DMS79 treated with DMSO at 0.1 percent for 48 hours (cell line): ENCODE measurements around the gene HDAC3.

Experiments
- DNase-seq: peaks from one replicate; lab custom pipeline; 2025; lab: John Stamatoyannopoulos, UW

Gene HDAC3

DNA sequence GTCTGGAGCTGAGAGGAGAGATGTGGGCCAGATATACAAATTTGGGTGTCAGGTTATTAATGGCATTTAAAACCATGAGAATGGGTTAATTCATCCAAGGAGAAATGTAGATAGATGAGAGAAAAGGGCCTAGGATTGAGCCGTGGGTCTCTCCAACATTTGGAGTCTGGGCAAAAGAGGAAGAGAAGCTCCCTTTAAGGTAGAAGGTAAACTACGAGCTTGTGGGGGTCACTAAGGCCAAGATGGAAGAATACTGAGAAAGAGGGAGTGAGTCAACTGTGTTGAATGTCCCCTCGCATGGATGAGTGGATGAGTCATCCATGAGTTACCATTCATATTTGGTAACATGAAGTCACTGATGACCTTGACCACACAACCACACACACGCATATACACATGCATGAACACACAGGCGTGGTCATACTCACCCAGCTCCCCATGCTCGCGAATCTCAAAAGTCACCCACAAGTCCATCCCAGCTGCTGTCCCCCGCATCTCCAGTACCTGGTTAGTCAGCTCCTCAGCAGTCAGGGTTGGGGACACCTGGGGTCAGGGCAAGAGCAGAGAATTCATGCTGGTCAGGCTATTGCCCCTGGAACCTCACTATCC, 21.4 kb upstream of the HDAC3 start:
- no peak for DNase-seq

DNA sequence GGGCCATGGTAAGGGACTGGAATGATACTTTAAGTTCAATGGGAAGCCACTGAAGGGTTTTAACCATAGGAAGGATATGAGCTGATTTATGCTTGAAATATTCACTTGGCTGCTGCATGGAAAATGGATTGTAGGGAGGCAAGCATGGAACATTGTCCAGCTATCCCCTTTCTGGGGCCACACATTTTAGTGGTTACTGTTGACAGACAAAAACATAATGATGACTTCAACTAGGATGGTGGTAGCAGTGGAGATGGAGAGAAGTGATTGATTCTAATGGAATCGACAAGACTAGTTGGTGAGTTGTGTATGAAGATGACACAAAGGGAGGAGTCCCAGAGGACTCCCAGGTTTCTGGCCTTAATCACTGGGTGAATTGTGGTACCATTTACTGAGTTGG, 20.8 kb upstream of the HDAC3 start:
- no peak for DNase-seq

DNA sequence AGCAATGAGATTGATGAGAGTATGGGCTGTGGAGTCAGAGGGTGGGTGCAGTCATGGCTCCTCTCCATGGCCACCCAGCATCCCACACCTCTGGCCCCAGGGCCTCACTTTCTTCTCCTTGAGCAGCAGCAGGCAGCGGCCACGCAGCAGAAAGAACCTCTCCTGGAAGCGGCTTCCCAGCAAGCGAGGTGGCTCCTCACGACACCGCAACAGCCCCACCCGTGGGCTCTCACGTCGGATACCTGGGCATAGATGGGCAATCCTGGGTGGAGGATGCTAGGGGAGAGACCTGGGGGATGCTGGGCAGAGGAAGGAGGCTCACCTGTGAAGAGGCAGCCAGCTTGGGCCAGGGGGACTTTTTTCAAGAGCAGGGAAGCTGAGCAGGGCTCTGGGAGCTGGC, 19.7 kb upstream of the HDAC3 start:
- no peak for DNase-seq

DNA sequence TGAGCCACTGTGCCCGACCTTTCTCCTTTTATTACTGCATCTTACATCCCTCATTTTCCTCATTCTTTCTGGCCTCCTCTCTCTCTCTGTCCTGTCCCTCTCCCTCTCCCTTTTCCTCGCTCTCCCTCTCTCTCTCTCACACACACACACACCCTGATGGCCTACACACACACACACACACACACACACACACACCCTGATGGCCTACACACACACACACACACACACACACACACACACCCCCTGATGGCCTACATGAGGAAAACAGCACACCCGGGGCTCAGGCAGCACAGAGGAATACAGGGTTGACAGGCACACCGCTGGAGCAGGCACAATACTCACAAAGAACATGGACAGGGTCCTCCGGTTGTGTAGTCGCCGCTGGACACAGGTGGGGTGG, 18.4 kb upstream of the HDAC3 start:
- DNase-seq = no peak

DNA sequence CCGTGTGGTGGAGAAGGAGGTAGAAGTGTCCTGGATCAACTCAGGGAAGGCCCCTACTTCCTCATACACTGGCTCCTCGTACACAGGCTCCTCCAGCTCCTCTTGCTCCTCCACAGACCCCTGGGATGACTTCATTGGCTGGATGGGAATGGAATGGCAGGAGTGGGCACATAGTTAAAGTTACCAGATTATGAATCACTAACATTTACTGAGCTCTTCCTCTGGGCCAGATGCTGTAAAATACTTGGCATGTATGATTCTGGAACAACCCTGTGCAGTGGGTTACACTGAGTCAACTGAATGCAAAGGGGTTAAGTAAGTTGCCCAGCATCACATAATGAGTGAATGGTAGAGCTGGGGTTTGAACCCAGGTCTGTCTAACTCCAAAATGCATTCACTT, 17.6 kb upstream of the HDAC3 start:
- no peak for DNase-seq

DNA sequence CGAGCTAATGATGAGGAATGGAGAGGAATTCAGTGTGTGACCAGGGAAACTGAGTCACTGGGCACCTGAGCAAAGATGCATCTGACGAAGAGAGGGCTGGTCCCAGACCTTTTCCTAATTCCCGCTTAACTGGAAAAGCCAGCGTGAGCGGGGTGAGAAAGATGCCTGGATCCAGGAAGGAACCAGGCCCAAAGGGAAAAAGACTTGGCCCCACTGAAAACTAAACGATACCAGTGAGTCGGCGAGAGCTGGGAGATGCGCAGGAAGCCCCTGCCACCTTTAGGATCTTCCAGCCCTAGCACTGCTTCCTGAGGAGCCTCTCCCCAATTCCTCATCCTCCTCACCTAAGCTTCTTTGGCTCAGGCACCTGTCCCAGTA, 15.1 kb upstream of the HDAC3 start:
- no peak for DNase-seq

DNA sequence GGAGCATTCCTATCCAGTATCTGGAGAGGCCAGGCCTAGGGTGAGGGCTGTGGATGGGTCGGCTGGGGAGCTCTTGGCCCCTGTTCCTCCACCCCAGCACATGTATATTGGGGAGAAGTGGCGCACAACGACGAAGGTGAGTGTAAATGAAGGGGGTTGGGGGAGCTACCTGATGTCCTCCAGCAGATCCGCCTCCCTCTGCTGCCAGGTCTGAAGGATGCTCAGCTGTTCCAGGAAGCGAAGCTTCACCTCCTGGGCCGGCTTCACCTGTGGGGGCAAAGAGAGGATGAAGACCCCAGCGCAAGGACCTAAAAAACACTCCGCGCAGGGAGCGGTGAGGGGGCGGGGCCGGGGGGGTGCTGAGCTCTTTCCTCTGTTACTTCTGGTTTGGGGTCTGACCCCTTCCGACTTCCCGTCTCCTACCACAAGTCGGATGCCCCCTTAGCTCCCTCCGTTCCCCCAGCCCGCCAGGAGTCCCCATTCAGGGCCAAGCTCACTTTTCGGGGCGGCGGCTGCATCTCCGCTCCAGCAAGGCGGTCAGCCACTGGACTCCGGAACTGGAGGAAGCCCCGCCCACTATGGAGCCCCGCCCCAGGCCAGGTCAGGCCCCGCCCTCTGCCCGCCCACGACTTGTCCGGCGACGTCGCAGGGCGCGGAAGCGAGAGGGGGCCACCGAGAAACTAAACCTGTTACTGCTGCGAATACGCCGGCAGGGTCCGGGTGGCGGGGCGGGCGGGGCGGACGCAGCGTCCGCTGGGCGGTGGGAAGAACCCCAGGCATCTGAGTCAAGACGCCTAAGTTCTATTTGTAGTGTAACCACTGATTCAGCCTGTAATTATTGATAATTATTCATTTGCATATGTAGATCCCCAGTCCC, 14.4 kb upstream of the HDAC3 start, which contains the start of gene FCHSD1:
Gene FCHSD1 (minus strand): TSS at position 568 of the 877 bp plus-strand sequence. CDS start 50 bp downstream, at position 518.
- peak; percentile 55 for DNase-seq

DNA sequence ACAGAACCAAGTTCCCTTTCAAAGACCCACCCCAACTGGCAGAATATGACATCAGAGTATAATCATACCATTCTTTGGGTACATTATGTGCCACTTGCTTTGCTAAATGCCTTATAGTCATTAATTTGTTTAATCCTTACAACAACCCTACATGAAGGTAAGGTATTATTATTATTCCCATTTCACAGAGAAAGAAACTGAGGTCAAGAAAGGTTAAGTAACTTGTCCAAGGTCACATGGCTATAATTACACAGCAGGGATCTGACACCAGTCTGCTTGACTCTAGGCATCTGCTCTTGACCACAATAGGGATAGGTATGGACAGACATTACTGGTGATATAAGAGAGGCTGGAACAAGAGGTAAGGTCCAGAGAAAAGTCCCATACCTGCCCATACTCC, 13.3 kb upstream of the HDAC3 start:
- DNase-seq = no peak

DNA sequence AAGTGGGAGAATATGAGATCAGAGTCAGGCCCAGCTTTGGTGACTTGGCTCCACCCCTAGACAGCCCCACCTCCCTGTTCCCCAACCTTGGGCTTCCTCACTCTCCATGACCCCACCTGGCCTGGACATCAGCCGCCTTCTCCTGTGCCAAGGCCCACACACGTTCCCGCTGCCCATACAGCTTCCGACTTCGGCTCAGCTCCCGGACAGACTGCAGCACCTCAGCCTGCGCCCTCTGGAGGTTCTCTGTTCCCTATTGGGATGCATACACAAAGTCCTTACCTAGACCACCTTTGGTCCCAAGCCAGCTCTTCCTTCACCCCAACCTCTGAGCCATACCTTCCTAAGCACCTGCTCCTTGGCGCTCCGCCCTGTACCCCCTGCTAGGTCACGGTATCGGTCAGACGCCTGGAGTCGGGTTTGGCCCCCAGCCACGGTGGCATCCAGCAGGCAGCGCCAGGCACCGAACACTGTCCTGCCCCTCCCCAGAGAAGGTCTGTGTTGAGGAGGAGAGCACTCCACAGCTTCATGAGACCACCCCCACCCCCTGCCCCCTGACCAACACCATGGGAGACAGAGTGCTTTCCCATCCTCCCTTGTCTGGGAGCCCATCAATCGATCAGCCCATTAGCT, 12.5 kb upstream of the HDAC3 start:
- DNase-seq = peak; percentile 2

DNA sequence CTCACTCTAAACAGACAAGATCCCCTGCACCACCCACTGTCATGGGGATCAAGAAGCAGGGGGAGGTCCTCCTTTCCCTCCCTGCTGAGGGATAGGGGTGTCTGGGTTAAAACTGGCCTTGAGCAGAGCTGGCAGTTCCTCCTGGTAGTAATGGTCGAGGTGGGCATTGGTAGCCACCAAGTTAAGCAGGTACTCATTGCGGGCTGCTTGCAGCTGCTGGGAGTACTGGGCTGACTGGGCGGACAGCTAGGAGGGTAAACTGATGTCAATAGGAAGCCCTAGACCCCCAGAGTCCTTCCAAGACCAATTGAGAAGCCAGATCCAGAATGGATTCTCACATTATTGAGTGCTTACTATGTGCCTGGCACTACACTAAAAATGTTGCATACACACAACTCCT, 11.2 kb upstream of the HDAC3 start:
- no peak for DNase-seq

DNA sequence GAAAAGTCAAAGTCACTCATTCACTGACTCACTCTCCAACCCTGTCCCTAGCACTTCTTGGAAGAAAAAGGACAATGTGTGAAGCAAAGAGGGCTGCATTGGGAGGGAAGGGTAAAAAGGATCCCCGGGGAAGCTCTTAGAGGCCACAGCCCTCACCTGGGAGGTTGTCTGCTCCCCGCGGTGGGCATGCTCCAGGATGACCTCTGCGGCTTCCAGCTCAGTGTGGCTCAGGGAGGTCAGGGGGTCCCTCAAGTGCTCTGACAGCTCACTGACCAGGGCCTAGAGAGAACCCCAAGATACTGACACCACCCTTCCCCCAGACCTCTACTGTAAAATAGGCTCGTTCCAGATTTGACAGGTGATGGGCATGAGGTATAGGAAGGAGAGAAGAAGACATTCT, 10.6 kb upstream of the HDAC3 start:
- no peak for DNase-seq

DNA sequence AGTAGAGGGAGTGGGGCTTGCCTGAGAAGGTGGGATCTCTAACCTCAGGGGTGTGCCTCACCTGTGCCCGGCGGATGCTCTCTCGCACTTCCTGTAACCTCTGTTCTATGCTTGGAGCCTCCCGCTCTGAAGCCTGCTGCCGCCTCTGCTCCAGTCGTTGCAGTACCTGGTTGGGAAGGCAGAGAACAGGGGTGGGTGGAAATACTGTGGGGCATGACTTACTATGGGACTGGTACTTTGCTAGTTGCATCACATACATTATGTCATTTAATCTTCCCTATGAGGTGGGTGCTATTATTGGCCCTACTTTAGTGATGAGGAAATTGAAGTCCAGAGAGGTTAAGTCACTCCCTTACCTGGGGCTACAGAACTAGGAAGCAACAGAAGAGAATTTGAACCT, 9.4 kb upstream of the HDAC3 start:
- DNase-seq = no peak

DNA sequence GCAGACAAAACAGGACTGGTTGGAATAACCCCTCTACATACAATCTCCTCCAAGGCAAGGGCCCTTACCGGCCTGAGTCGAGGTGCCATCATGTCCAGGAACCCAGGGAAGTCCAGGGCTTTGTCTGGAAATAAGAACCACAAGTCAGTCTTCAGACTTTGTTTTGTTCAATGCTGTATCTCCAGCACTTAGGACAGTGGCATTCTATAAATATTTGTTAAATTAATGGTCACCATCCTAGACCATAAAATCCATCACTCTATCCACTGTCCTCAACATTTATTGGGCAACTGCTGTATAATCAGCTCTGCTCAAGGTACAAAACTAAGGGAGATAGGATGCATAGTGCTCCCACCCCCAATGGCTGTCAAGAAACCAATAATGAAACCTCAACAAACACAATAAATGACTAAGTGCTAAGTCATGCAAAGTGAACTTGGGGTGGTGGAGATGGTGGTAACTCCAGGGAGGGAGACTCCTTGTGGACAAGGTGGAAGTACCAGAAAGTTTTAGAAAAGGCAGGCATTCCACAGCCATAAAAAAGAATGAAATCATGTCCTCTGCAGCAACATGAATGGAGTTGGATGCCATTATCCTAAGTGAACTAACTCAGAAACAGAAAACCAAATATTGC, 5.1 kb upstream of the HDAC3 start:
- no peak for DNase-seq

DNA sequence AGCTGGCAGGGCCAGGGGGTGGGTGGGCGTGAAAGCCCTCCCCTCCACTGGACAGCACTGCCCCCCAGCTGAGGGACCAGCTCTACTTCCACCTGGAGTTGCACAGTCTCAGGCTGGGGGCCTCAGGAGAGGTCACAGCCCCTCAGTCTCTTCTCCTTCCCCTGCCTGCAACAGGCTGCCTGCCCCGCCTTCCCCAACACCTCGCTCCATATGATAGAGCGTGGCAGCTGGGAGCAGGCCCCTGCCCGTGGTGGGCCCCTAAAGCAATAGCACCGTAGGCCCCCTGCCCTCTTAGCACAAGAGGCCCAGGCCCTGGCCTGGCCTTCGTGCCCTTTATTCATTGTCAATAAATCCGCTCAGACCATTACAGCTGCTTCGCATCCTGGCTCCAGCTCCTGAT, 4.0 kb upstream of the HDAC3 start:
- no peak for DNase-seq

DNA sequence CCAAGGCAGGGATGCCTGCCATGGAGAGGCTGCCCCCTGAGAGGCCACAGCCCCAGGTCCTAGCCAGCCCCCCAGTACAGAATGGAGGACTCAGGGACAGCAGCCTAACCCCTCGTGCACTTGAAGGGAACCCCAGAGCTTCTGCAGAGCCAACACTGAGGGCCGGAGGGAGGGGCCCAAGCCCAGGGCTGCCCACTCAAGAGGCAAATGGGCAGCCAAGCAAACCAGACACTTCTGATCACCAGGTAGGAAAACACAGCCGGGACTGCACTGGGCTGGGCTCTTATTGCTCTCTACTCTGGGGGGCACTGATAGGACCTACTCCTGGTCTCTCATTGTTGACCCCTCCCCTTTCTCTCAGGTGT, 3.4 kb upstream of the HDAC3 start:
- no peak for DNase-seq

DNA sequence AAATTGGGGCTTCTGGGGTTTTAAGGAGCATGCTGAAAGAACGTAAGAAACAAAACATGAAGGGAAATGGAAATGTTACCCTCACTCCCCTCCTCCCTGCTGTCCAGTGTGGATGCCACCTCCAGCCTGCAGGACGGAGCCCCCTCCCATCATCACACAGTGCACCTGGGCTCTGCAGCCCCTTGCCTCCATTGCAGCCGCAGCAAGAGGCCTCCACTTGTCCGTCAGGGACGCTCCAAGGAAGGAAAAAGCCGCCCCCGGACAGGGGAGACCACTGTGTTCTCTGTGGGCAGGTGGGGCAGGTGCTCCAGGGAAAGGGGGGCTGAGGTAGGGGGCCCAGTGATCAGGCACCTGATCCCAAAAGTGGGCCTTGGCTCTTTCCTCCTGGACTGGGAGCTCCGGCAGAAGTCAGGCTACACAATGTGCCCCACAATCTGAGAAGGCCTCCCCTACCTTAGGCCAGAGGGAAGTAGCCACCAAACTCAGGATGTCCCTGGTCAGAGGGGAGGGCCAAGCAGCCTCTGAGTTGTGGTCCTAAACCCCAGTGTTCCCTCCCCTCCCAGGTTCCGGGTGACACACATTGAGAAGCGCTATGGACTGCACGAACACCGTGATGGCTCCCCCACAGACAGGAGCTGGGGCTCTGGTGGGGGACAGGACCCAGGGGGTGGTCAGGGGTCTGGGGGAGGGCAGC, 2.9 kb upstream of the HDAC3 start:
- DNase-seq = no peak

DNA sequence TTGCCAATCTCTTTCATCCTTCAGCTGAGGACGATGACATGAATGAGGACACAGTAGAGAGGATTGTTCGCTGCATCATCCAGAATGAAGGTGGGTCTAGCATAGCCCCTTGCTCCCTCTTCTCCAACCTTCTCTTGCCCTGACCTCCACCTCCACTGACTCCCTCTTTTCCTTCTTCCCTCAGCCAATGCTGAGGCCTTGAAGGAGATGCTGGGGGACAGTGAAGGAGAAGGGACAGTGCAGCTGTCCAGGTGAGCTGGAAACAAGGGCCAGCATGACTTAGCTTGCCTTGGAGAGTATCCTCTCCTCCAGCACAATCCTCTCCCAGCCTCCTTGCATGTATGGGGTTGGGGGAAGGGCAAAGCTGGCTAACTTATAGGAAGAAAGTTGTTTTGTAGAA, 2.1 kb upstream of the HDAC3 start:
- no peak for DNase-seq

DNA sequence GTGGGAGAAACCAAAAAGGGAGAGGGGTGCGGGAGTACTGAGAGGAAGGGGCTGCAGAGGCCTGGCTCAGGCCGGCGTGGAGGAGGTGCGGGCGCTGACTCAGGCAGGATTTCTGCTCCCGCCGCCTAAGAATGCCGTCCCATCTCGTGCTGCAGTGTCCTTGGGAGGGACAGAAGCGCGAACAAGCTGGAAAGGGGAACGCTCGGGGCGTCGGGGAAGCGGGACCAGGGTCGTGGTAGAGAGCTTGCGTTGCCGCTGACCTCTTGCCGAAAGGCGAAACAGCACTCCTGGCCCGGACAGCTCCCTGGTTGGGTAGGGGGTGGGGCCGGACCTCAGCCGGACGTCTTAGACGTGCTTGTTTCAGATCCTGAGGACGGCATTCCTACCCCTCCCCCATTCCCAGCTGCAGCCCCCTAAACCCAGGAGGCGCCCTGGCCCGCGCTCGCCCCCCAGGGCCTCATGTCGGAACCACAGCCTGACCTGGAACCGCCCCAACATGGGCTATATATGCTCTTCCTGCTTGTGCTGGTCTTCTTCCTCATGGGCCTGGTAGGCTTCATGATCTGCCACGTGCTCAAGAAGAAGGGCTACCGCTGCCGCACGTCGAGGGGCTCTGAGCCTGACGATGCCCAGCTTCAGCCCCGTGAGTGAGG, 1.2 kb upstream of the HDAC3 start:
- DNase-seq = no peak

DNA sequence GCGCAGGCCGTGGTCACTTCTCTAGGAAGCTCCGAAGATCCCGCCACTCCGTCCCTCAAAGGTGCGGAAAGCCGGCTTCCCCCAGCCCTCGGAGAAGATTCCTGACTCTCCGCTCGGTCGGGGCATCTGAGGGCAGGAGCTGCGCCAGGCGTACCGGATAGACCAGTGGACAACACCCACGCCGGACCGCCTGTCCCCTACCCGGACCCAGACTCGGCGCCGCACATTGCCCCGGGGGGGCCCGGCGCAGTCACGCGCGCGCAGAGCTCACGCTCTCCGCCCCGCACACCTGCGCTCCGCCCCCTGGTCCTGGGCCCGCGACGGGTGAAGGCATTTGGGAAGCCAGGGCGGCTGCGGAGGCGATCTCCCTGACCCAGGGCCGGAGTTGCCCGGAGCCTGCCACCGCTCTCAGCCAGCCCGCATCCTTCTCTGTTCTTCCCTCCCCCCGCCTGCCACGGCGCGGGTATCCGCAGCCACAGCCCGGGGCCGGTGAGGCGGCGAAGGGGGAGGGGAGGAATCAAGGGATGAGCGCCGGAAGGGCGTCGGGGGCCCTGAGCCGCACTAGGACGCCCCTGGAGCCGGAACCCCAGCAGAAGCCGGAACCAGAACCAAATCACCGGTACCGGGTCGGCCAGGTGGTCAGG, 596 bp upstream of the HDAC3 start:
- no peak for DNase-seq

DNA sequence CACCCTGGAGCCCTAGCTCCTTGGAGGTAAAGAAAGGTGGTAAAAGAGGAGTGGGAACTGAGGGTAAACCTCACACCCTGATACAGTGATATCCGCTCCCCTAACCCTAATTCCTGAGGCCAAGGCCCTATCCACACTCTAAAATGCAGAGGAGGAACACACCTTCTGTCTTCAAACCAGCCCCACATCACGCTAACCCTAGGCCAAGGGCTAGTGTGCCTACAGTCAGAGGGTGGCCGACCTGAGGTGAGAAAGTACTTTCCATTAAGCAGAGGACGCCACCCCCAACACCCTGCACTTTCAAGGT, 590 bp downstream of the HDAC3 start:
- DNase-seq = no peak

DNA sequence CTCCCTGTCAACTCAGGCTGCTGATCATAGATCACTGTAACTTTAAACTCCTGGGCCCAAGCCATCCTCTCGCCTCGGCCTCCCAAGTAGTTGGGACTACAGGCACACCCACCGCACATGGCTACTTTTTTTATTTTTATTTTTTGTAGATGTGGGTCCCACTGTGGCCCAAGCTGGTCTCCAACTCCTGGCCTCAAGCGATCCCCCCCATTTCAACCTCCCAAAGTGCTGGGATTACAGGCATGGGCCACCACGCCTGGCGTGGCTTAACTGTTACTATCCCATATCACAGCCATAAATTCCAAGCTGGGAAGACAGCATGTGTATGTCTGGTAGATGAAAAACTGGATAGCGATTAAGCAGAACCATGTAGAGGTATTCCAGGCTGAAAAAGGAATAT, 1.0 kb downstream of the HDAC3 start:
- no peak for DNase-seq
